Suprapubic skin (tissue), 4 donors: Measurements from ENCODE around the gene MIR17HG.

Experiments
- CTCF ChIP-seq, 2 donors: fragments of 200-600 bp in 1 of 2; fragments of 450-650 bp in 1 of 2; sonication (generic) in 1 of 2; IDR thresholded peaks; one replicate each; pipeline ENCODE4 v1.5.1; 2016 to 2019; ENCODE audit warnings: antibody characterized with exemption in 2 of 2, mild to moderate bottlenecking in 1 of 2, moderate library complexity in 1 of 2
- EP300 ChIP-seq: sonication (generic); formaldehyde crosslinking; IDR thresholded peaks from one replicate; pipeline ENCODE4 v1.6.1; 2017; ENCODE audit warnings: antibody characterized with exemption
- POLR2A ChIP-seq, 2 donors: fragments of 450-650 bp; IDR thresholded peaks; one replicate each; pipeline ENCODE4 v1.6.1; 2017; ENCODE audit warnings: antibody characterized with exemption in 2 of 2, mild to moderate bottlenecking in 2 of 2, moderate library complexity in 2 of 2
- POLR2AphosphoS5 ChIP-seq, 3 donors: sonication (generic); formaldehyde crosslinking; IDR thresholded peaks; one replicate each; pipeline ENCODE4 v1.6.1; 2017; ENCODE audit warnings: antibody characterized with exemption in 3 of 3

GRCh38 chr13:91318886-91319285, 28.6 kb upstream of the MIR17HG start:
- no peak for TF ChIP-seq POLR2AphosphoS5 (IDR thresholded peaks at IDR 0.05)
- no peak for TF ChIP-seq CTCF (IDR thresholded peaks at IDR 0.05)
- no peak for TF ChIP-seq EP300
- no peak for TF ChIP-seq POLR2A (IDR thresholded peaks at IDR 0.05)
